Measurements from ENCODE around the gene HOXA7.

The HOXA7 gene

DNA sequence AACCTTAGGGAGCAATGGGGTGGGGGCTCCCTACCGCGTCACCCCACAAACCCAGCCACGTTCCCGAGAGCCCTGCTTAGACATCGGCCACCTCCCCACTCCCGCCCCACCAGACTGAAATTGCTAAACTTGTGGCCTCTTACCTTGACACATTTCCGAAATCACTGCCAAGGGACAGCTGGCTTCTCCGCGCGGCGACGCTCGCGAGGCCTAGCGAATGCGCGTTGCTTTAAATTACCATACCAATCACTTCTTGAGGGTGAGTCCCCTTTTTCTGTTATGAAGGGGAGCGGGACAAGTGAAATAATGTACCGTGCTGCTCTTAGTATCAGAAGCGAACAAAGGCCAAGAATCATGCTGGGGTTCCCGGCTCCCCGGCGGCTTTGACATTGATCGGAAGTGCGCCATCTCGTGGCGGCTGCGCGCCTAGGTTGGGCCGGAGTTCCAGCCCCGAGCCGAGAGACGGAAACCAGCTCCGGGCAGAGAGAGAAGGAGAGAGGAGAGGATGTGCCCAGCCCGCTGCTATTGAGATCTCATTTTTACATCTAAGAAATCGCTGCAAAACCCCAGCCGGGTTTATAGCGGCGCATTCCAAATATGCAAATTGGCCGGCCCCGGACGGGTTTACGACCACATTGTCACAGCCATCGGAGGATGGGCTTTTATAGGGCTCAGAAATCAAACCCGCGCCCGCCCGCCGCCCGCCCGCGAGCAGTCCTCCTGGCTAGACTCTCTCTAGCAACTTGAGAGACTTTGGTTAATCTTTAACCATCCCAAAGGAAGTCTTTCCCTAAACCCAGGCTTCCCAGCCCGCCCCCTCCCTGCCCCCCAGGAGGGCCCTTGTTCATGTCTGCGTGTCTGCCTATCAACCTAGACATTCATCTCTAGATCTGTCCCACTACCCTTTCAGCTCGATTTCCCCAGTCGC, 23.3 kb upstream of the HOXA7 start:
- TF ChIP-seq, protein P1, sequence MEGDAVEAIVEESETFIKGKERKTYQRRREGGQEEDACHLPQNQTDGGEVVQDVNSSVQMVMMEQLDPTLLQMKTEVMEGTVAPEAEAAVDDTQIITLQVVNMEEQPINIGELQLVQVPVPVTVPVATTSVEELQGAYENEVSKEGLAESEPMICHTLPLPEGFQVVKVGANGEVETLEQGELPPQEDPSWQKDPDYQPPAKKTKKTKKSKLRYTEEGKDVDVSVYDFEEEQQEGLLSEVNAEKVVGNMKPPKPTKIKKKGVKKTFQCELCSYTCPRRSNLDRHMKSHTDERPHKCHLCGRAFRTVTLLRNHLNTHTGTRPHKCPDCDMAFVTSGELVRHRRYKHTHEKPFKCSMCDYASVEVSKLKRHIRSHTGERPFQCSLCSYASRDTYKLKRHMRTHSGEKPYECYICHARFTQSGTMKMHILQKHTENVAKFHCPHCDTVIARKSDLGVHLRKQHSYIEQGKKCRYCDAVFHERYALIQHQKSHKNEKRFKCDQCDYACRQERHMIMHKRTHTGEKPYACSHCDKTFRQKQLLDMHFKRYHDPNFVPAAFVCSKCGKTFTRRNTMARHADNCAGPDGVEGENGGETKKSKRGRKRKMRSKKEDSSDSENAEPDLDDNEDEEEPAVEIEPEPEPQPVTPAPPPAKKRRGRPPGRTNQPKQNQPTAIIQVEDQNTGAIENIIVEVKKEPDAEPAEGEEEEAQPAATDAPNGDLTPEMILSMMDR (IDR thresholded peaks at IDR 0.05; ENCODE audit: low read depth, low read length), result peak; percentile 87
- H3K4me3 ChIP-seq (ENCODE audit: low read depth, low read length), result peak overlapping the region; percentile 7; the same call in 1 of the 2 replicates

DNA sequence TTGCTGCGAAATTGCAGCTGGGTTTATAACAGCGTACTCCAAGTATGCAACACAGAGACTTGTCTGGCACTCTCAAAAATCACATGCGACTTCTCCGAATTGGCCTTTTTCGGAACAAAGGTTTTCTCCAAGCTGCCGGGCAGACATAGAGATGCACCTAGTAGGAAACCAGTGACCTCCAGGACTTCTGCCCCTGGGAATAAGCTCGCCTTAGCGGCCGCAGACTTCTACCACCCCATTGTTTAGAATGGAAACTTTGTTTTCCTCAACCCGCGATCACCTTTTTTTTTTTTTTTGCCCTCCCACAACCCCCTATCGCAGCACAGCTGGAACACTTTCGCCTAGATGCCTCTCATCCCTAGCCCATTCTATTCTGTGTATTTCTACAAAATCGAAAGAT, 22.6 kb upstream of the HOXA7 start:
- no peak overlapping the region for H3K4me3 ChIP-seq (ENCODE audit: low read depth, low read length)

DNA sequence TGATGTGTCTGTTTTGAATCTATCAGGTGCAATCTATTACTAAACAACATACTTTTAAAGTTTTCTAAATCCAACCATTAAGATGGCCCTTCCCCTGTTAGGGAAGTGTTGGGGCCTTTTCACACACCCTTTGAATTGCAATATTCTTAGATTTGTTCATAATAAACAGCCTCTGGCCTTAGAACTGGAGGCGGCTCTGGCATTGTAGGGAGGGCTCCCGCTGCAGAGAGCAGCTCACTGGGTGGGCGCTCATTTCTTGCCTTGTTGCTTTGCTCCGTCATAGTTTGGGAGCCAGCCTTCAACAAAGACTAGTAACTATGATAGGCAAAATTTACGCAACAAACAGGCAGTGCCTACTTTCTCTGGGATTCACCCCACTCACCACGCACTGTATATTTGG, 21.9 kb upstream of the HOXA7 start:
- no peak overlapping the region for H3K4me3 ChIP-seq (ENCODE audit: low read depth, low read length)
- TF ChIP-seq, protein P1 (IDR thresholded peaks at IDR 0.05; ENCODE audit: low read depth, low read length), result no peak

More for the DNA sequence above, 22.6 kb upstream of the HOXA7 start:
- TF ChIP-seq, protein P1 (IDR thresholded peaks at IDR 0.05; ENCODE audit: low read depth, low read length), result no peak

DNA sequence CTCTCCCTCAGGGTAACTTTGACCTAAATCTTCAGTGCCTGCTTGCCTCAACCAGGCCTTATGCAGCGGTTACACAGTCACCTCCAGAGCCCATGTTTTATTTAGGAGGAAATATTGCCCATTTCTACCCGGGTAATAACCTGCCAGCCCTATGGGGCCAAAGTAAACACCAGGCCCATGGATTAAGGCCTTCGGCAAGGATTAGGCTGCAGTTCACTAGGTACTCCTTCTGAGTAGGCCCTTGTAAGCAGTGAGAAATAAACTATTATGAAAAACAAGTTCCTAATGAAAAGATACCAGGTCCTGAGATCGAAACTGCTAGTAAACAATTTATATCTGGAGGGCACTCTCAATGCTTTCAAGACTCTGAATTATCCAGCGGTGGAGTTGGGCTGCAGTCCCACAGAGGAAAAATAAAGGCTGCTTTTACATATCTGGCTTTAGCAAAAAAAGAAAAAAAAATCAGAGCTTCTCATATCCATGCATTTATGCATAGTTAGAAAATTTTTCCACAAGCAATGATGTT, 21.4 kb upstream of the HOXA7 start:
- no peak overlapping the region for H3K4me3 ChIP-seq (ENCODE audit: low read depth, low read length)
- TF ChIP-seq, protein P1 (IDR thresholded peaks at IDR 0.05; ENCODE audit: low read depth, low read length), result no peak

DNA sequence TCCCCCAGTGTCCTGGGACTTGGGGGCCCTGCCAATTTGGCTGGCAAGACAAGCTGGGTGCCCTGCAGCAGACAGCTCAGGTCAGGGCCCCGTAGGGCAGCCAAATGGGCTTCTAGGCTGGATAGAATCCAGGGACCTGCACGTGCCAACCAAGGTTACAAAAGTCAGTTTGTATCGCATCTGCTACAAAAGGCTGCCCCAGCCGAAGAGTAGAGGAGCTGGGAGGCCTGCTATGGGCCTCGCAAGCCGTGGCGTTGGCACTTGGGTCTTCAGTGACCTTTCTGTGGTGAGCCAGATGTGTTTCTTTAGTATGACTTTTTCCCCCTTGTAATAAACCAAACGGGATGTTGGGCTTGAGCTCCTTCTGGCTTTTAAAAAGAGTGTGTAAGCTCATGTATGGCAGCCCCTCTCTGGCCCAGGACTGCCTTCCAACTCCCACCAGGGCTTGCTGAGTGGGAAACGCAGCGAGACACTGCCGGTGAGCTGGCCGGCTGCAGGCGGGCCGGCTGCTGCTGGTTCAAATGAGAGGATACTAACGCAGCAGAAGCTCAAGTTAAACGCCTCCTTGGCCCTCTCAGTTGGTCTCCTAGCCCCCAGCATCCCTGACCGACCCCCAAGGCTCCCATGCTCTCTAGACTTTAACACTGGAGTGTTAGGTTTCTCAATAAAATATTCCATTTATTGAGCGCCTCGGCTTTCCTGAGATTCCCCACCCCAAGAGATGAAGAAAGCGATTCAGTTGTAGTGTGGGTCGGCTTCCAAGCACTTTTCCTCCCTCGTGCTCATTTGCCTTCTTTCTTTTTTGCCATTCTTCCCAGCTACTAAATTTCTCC, 20.7 kb upstream of the HOXA7 start:
- no peak overlapping the region for H3K4me3 ChIP-seq (ENCODE audit: low read depth, low read length)
- TF ChIP-seq, protein P1 (IDR thresholded peaks at IDR 0.05; ENCODE audit: low read depth, low read length), result no peak

DNA sequence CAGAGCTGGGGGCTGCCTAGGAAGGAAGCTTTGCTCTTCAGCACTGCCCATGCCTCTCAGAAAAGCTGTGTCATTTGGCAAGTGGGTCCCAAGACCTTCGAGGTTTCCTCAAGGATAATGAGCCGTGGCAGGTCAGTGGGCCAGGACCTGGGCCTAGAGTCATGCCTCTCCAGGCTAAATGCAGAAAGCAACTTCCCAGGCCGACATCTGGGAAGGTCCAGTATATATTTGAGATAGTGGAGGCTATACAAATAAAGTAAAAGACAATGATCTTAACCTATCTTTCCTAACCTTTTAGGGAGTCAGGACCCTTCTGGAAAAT, 20.0 kb upstream of the HOXA7 start:
- TF ChIP-seq, protein P1 (IDR thresholded peaks at IDR 0.05; ENCODE audit: low read depth, low read length), result no peak
- no peak overlapping the region for H3K4me3 ChIP-seq (ENCODE audit: low read depth, low read length)

Measured in WI38 (cell line).